ENCODE data around the gene TAS1R3. TPM values are rescaled to one million over a fixed set of nuclear protein-coding genes. Genes with fewer than 3 reads are reported as not detected.

Gene TAS1R3
- total RNA-seq, 1 experiment from 2014 or later, result 0.07 TPM

DNA sequence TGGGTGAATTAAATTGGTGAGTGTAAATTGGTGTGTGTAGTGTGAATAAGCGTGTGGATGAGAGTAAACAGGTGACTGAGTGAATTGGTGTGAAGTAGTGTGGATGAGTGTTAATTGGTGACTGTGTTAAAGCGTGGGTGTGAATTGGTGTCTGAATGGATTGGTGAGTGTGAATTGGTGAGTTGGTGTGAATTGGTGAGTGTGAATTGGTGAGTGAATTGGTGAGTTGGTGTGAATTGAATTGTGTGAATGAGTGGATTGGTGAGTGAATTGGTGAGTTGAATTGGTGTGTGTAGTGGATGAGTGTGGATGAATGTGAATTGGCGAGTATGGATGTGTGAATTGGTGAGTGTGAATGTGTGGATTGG, 35.6 kb downstream of the TAS1R3 start:
- no peak overlapping the region for H3K4me3 ChIP-seq (replicated peaks in 1 of 2; ENCODE audit: low read depth in 1 of 2, low read length in 2 of 2)
- H3K4me1 ChIP-seq (ENCODE audit: control insufficient read depth in 1 of 2, insufficient read depth in 2 of 2, low read length in 2 of 2), result peaks cover 6 to 16% of the 10 kb centered on the region in 2 experiments; a peak in 3 of 4 replicates
- ChIA-PET CTCF (no interaction called here), RAD21 (ENCODE audit: low non-redundant PET in 1 of 2, low total read pairs in 2 of 2, uncharacterized antibody in 2 of 2, unreplicated experiment in 2 of 2) (no interaction called here), POLR2A (no interaction called here)
- no TSS peak for BruUV-seq (replicated peaks)
- no peak overlapping the region for H3K9ac ChIP-seq (ENCODE audit: low read length)
- H3K9me3 ChIP-seq (ENCODE audit: control insufficient read depth in 1 of 2, insufficient read depth in 1 of 2, low read depth in 1 of 2, low read length in 2 of 2), result peaks cover 0 to 16% of the 10 kb centered on the region in 2 experiments; a peak in 1 of 4 replicates
- ATAC-seq, result no peak
- no peaks in the 10 kb centered on the region for H3K27me3 ChIP-seq (ENCODE audit: insufficient read depth, low read length)
- no peak overlapping the region for H2AFZ ChIP-seq (ENCODE audit: low read depth, low read length, poor library complexity, severe bottlenecking)
- DNase-seq (ENCODE audit: low read depth, low spot score), result no peak
- H3K27ac ChIP-seq (ENCODE audit: low read depth, low read length), result no peak overlapping the region
- H3K9me2 ChIP-seq (ENCODE audit: insufficient read depth), result 0 out of 2 replicates have a peak, but pooled peaks cover 3% of the 10 kb centered on the region
- no peaks in the 10 kb centered on the region; a peak in 1 of 4 replicates for H3K36me3 ChIP-seq (ENCODE audit: control insufficient read depth in 1 of 2, insufficient read depth in 2 of 2, low read length in 2 of 2)
- TF ChIP-seq JUND (IDR thresholded peaks at IDR 0.05) (no peak), SRF (IDR thresholded peaks at IDR 0.05; ENCODE audit: low read depth) (no peak), ZBTB33 (IDR thresholded peaks at IDR 0.05; ENCODE audit: extremely low read depth, insufficient replicate concordance, low read length) (no peak), YY1 (IDR thresholded peaks at IDR 0.05; ENCODE audit: extremely low read depth, insufficient replicate concordance, low read depth, low read length) (no peak), FOSL1 (IDR thresholded peaks at IDR 0.05; ENCODE audit: low read depth) (no peak), ELF1 (IDR thresholded peaks at IDR 0.05; ENCODE audit: borderline replicate concordance, low read depth) (no peak), CBX3 (IDR thresholded peaks at IDR 0.05; ENCODE audit: low read depth) (no peak), SP1 (IDR thresholded peaks at IDR 0.05; ENCODE audit: low read depth) (no peak), POLR2A (IDR thresholded peaks at IDR 0.05; ENCODE audit: borderline replicate concordance, extremely low read depth, insufficient read depth, insufficient read length) (no peak), CEBPB (IDR thresholded peaks at IDR 0.05; ENCODE audit: low read depth) (no peak), ZNF274 (IDR thresholded peaks at IDR 0.05; ENCODE audit: low read depth, low read length) (no peak), TCF7L2 (IDR thresholded peaks at IDR 0.05; ENCODE audit: borderline replicate concordance, extremely low read depth, insufficient read depth, insufficient read length) (no peak), SIN3A (IDR thresholded peaks at IDR 0.05; ENCODE audit: low read depth) (no peak), RAD21 (IDR thresholded peaks at IDR 0.05; ENCODE audit: low read depth) (no peak), ZFX (IDR thresholded peaks at IDR 0.05) (no peak)
- TF ChIP-seq, protein P1, sequence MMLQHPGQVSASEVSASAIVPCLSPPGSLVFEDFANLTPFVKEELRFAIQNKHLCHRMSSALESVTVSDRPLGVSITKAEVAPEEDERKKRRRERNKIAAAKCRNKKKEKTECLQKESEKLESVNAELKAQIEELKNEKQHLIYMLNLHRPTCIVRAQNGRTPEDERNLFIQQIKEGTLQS (IDR thresholded peaks at IDR 0.05), result no peak
- TF ChIP-seq, protein P2, sequence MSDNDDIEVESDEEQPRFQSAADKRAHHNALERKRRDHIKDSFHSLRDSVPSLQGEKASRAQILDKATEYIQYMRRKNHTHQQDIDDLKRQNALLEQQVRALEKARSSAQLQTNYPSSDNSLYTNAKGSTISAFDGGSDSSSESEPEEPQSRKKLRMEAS (IDR thresholded peaks at IDR 0.05), result no peak
- intact Hi-C loops (cut with micrococcal nuclease), result no loop called here
- no peaks in the 10 kb centered on the region; the same call in 1 of the 2 replicates for H3K79me2 ChIP-seq (ENCODE audit: insufficient read depth, low read length)
- no peaks in the 10 kb centered on the region for H4K20me1 ChIP-seq (ENCODE audit: insufficient read depth)
- H3K4me2 ChIP-seq (ENCODE audit: low read length), result no peak overlapping the region

All from HCT116 (cell line).